H1 (cell line): ENCODE measurements around the gene CELF3. TPM values are rescaled to one million over a fixed set of nuclear protein-coding genes. Genes with fewer than 3 reads are reported as not detected.

Source experiments
- CTCF ChIA-PET: fragments of 300-600 bp; sonication (Branson Sonifier 250); formaldehyde crosslinking; loops from one replicate; lab custom pipeline; 2021; ENCODE audit not compliant: partially characterized antibody; lab: Charles Lee
- POLR2A ChIA-PET: fragments of 300-600 bp; sonication (Branson Sonifier 250); formaldehyde crosslinking; loops from one replicate; lab custom pipeline; 2021; ENCODE audit warnings: inconsistent platforms; ENCODE audit not compliant: partially characterized antibody; lab: Charles Lee
- DNase-seq, 2 experiments: peaks; one replicate each; pipeline versions ENCODE4 v3.0.0 to v3.0.0-alpha.2; 2010 to 2022; ENCODE audit warnings: low spot score in 2 of 2, low read depth in 1 of 2, mixed read lengths in 1 of 2
- FAIRE-seq: peaks from 2 replicates; lab custom pipeline; 2011; peaks lifted over from hg19 to GRCh38; lab: Jason Lieb, UNC
- H2AFZ ChIP-seq: 2 replicates; pipeline ENCODE4 v1.8.1; 2012; ENCODE audit warnings: low read length, inconsistent platforms
- H2AK5ac ChIP-seq: 2 replicates; pipeline ENCODE4 v1.6.1; 2013; ENCODE audit warnings: low read depth, low read length
- H2BK120ac ChIP-seq: replicated peaks from 2 replicates; pipeline ENCODE3; 2013; ENCODE audit warnings: low read depth, low read length, inconsistent platforms
- H2BK12ac ChIP-seq: 2 replicates; pipeline ENCODE4 v1.6.1; 2013; ENCODE audit warnings: low read depth, low read length
- H2BK15ac ChIP-seq: 2 replicates; pipeline ENCODE4 v1.6.1; 2013; ENCODE audit warnings: low read length
- H2BK20ac ChIP-seq: 2 replicates; pipeline ENCODE4 v1.6.1; 2013; ENCODE audit warnings: low read length
- H2BK5ac ChIP-seq: 2 replicates; pipeline ENCODE4 v1.6.1; 2013; ENCODE audit warnings: low read depth, low read length
- H3K14ac ChIP-seq: 2 replicates; pipeline ENCODE4 v1.6.1; 2013; ENCODE audit warnings: inconsistent platforms; ENCODE audit not compliant: insufficient read length
- H3K18ac ChIP-seq: 2 replicates; pipeline ENCODE4 v1.6.1; 2013; ENCODE audit warnings: low read length; ENCODE audit errors: extremely low read depth
- H3K23ac ChIP-seq: 2 replicates; pipeline ENCODE4 v1.6.1; 2013; ENCODE audit warnings: inconsistent platforms; ENCODE audit not compliant: insufficient read length
- H3K23me2 ChIP-seq: 2 replicates; pipeline ENCODE4 v1.6.1; 2013; ENCODE audit warnings: low read depth, low read length
- H3K27ac ChIP-seq: 2 replicates; pipeline ENCODE4 v1.6.1; 2011; ENCODE audit warnings: low read depth, low read length, inconsistent platforms
- H3K27me3 ChIP-seq, 4 experiments: replicated peaks in 1 of 4; 1 replicate in 1 of 4; 2 replicates in 3 of 4; pipeline versions ENCODE4 v1.6.1 to v1.8.1; 2011 to 2013; ENCODE audit warnings: low read length in 3 of 4, mild to moderate bottlenecking in 3 of 4, inconsistent platforms in 2 of 4, mixed read lengths in 2 of 4, moderate library complexity in 1 of 4; ENCODE audit not compliant: control insufficient read depth in 3 of 4, insufficient read depth in 3 of 4; ENCODE audit errors: extremely low read depth in 1 of 4
- H3K36me3 ChIP-seq, 4 experiments: 2 replicates each; pipeline versions ENCODE4 v1.6.1 to v1.8.1; 2011 to 2013; ENCODE audit warnings: mild to moderate bottlenecking in 4 of 4, low read length in 3 of 4, moderate library complexity in 2 of 4, control low read depth in 1 of 4, inconsistent platforms in 1 of 4; ENCODE audit not compliant: insufficient read depth in 4 of 4, control insufficient read depth in 2 of 4
- H3K4ac ChIP-seq: replicated peaks from 2 replicates; pipeline ENCODE3; 2013; ENCODE audit warnings: low read length, low read depth, mixed read lengths, inconsistent platforms; ENCODE audit not compliant: insufficient read length
- H3K4me1 ChIP-seq, 4 experiments: replicated peaks in 1 of 4; 1 replicate in 1 of 4; 2 replicates in 3 of 4; pipeline versions ENCODE4 v1.6.1 to v1.8.1; 2011 to 2013; ENCODE audit warnings: low read length in 3 of 4, inconsistent platforms in 2 of 4, mixed read lengths in 1 of 4; ENCODE audit not compliant: insufficient read depth in 4 of 4, control insufficient read depth in 3 of 4
- H3K4me2 ChIP-seq, 2 experiments: 2 replicates each; pipeline versions ENCODE4 v1.6.1 to v1.8.1; 2011 to 2013; ENCODE audit warnings: low read depth in 2 of 2, low read length in 2 of 2, control low read depth in 1 of 2, inconsistent platforms in 1 of 2, mild to moderate bottlenecking in 1 of 2; ENCODE audit not compliant: insufficient read depth in 1 of 2
- H3K4me3 ChIP-seq, 4 experiments: fragments of 200-600, 300-600 bp in 1 of 4; sonication (generic), shearing (Covaris generic), sonication (Bioruptor Twin) in 1 of 4; 2 replicates each; pipeline versions ENCODE4 v1.5.1 to v1.8.1; 2011 to 2016; ENCODE audit warnings: low read length in 4 of 4, low read depth in 3 of 4, control low read depth in 2 of 4, inconsistent platforms in 2 of 4, mild to moderate bottlenecking in 2 of 4, mixed read lengths in 1 of 4, moderate library complexity in 1 of 4; ENCODE audit not compliant: insufficient read depth in 2 of 4; ENCODE audit errors: extremely low read depth in 1 of 4
- H3K56ac ChIP-seq: replicated peaks from 2 replicates; pipeline ENCODE3; 2013; ENCODE audit warnings: low read depth, mild to moderate bottlenecking, mixed read lengths, low read length, inconsistent platforms; ENCODE audit not compliant: insufficient read length
- H3K79me1 ChIP-seq: 2 replicates; pipeline ENCODE4 v1.6.1; 2013; ENCODE audit warnings: low read depth, low read length, control low read depth
- H3K79me2 ChIP-seq, 2 experiments: 2 replicates each; pipeline versions ENCODE4 v1.6.1 to v1.8.1; 2012 to 2013; ENCODE audit warnings: low read length in 2 of 2, mild to moderate bottlenecking in 2 of 2, inconsistent platforms in 1 of 2; ENCODE audit not compliant: insufficient read depth in 2 of 2, control insufficient read depth in 1 of 2
- H3K9ac ChIP-seq, 4 experiments: replicated peaks in 1 of 4; 1 replicate in 1 of 4; 2 replicates in 3 of 4; pipeline versions ENCODE4 v1.6.1 to v1.8.1; 2011 to 2013; ENCODE audit warnings: low read depth in 3 of 4, low read length in 3 of 4, control low read depth in 2 of 4, mild to moderate bottlenecking in 2 of 4, moderate library complexity in 2 of 4, inconsistent platforms in 1 of 4; ENCODE audit errors: extremely low read depth in 1 of 4
- H3K9me3 ChIP-seq, 2 experiments: 2 replicates each; pipeline versions ENCODE4 v1.6.1 to v1.8.1; 2012 to 2013; ENCODE audit warnings: mild to moderate bottlenecking in 2 of 2, moderate library complexity in 2 of 2, control low read depth in 1 of 2, inconsistent platforms in 1 of 2, low read depth in 1 of 2, low read length in 1 of 2, mixed read lengths in 1 of 2; ENCODE audit not compliant: insufficient read depth in 2 of 2
- H4K20me1 ChIP-seq, 2 experiments: replicated peaks in 1 of 2; 2 replicates each; pipeline versions ENCODE3 to v1.8.1; 2011 to 2013; ENCODE audit warnings: inconsistent platforms in 2 of 2, low read length in 2 of 2, mild to moderate bottlenecking in 1 of 2; ENCODE audit not compliant: insufficient read depth in 2 of 2, control insufficient read depth in 1 of 2
- H4K5ac ChIP-seq: 2 replicates; pipeline ENCODE4 v1.6.1; 2013; ENCODE audit warnings: low read length, low read depth, mixed read lengths, inconsistent platforms; ENCODE audit not compliant: insufficient read length
- H4K8ac ChIP-seq: 2 replicates; pipeline ENCODE4 v1.8.0; 2013; ENCODE audit warnings: mild to moderate bottlenecking, moderate library complexity, low read length, inconsistent platforms; ENCODE audit not compliant: insufficient read depth; ENCODE audit errors: extremely low read depth
- H4K91ac ChIP-seq: replicated peaks from 2 replicates; pipeline ENCODE3; 2013; ENCODE audit warnings: low read length, mixed read lengths, inconsistent platforms; ENCODE audit not compliant: insufficient read length
- WGBS, 2 experiments: shearing (Covaris generic) in 1 of 2; methylation state at CpG; one replicate each; pipeline versions ENCODE4 v1.1.6 to v1.1.7; 2013 to 2015; ENCODE audit warnings: low lambda C conversion rate in 2 of 2, mixed read lengths in 2 of 2, inconsistent platforms in 1 of 2, low coverage in 1 of 2, missing lambda C conversion rate in 1 of 2; ENCODE audit not compliant: insufficient replicate concordance in 2 of 2, insufficient coverage in 1 of 2, insufficient read length in 1 of 2; ENCODE audit errors: extremely low coverage in 1 of 2, missing lambda C conversion rate in 1 of 2; 5-methylcytosine and 5-hydroxymethylcytosine counted together
- polyA plus RNA-seq, 7 experiments: library from polyadenylated mRNA; depleted of rRNA in 3 of 7; stranded (reverse) in 5 of 7; unstranded in 2 of 7; fragments of >200 nt in 5 of 7; fragments of 200-250 nt in 2 of 7; gene quantifications; 1 replicate in 5 of 7; 2 replicates in 1 of 7; 4 replicates in 1 of 7; pipeline versions ENCODE4 v1.2.1 to v1.2.3, GENCODE V29; 2011 to 2013; ENCODE audit warnings: missing spikeins in 2 of 7, mixed read lengths in 2 of 7
- total RNA-seq: library from RNA; stranded (reverse); fragmentation: NEBNext Ultra II Directional; extraction: Animal tissue kit (Norgen Biotek cat#: 25700); gene quantifications from 2 replicates; pipeline ENCODE4 v1.2.1, GENCODE V29; 2021

The CELF3 gene
- total and polyA plus RNA-seq, 2 of the 8 experiments (the other 6 are each of a cell fraction or from before 2014, with no cell fraction given): 0.34 to 1.2 TPM

DNA sequence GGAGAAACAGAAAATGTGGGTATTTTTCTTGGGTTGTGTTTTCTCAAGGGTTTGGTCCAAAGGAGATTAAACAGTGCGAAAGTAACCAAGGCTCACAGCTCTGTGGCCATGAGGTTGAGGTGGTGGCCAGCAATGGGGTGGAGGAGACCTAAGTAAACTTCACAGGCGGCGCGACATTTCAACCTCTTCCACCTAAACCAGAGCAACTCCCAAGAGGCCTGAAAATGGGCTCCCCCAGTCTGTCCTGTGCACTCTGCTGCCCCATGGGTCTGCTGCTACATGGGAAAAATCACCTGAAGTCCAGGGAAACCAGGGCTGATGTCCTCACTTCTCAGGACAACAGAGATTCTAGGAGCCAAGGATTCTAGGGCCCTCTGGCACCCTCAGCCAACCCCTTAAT, 12.4 kb downstream of the CELF3 start:
- Histone ChIP-seq H2AK5ac (no peak overlapping the region), H4K8ac (no peak overlapping the region), H3K79me2 (no peaks in the 10 kb centered on the region), H3K23me2 (no peaks in the 10 kb centered on the region), H3K27ac (no peak overlapping the region), H3K18ac (no peak overlapping the region), H2AFZ (no peak overlapping the region), H2BK120ac (no peak overlapping the region), H4K5ac (no peak overlapping the region), H3K56ac (no peak overlapping the region), H2BK20ac (no peak overlapping the region), H3K4me1 (peaks cover 0 to 4% (median 1%) of the 10 kb centered on the region in 4 experiments; a peak in 2 of 7 replicates), H2BK5ac (no peak overlapping the region), H3K9me3 (no peaks in the 10 kb centered on the region), H3K27me3 (no peaks in the 10 kb centered on the region), H2BK12ac (no peak overlapping the region), H4K91ac (no peak overlapping the region), H3K14ac (no peak overlapping the region), H4K20me1 (peaks cover 0 to 3% of the 10 kb centered on the region in 2 experiments), H3K4ac (no peak overlapping the region), H3K9ac (no peak overlapping the region), H3K23ac (no peak overlapping the region), H3K4me2 (no peak overlapping the region), H3K36me3 (peaks cover 3 to 17% (median 5%) of the 10 kb centered on the region in 4 experiments; a peak in 5 of 8 replicates), H3K79me1 (no peaks in the 10 kb centered on the region), H3K4me3 (no peak overlapping the region), H2BK15ac (no peak overlapping the region)
- DNase-seq (no peak), FAIRE-seq (no peak)
- WGBS, 2 experiments: 97% methylated on average over 3 of the region's 4 CpGs; no CpG with 5 or more reads in 1 of the 2 experiments
- POLR2A ChIA-PET: no interaction called here
- CTCF ChIA-PET: interaction anchor here (2.3 to 2.6 kb wide), 3 partner anchors 11 to 132 kb away, joined by 6 to 12 read pairs (median 9); no protein-coding TSS in a partner anchor
